ENCODE data around the gene PTGFRN. TPM values are rescaled to one million over a fixed set of nuclear protein-coding genes. Genes with fewer than 3 reads are reported as not detected.

Gene PTGFRN
- polyA plus RNA-seq, 2 donors: 25.9 to 37.2 TPM

GRCh38 chr1:116921937-116922336, 12.2 kb downstream of the PTGFRN start:
- Histone ChIP-seq H3K36me3 (ENCODE audit: control insufficient read depth in 2 of 2, insufficient read depth in 2 of 2, low read length in 1 of 2) (no peaks in the 10 kb centered on the region), H3K9me3 (ENCODE audit: control insufficient read depth in 2 of 2, insufficient read depth in 1 of 2, low read depth in 1 of 2, low read length in 1 of 2) (no peaks in the 10 kb centered on the region), H3K27me3 (ENCODE audit: control insufficient read depth in 1 of 2, insufficient read depth in 2 of 2, low read length in 2 of 2) (no peaks in the 10 kb centered on the region), H3K4me3 (ENCODE audit: low read depth in 1 of 2, low read length in 2 of 2) (no peak overlapping the region), H3K4me1 (ENCODE audit: control insufficient read depth in 2 of 2, insufficient read depth in 2 of 2, low read length in 1 of 2) (peaks cover 8 to 35% of the 10 kb centered on the region in 2 donors), H3K27ac (ENCODE audit: low read depth in 2 of 2, low read length in 1 of 2) (peak overlapping the region in 1 of 2 donors; percentile 9)
- WGBS, 2 donors: 79 to 88% methylated on average over 5 of the region's 5 CpGs

DNA sequence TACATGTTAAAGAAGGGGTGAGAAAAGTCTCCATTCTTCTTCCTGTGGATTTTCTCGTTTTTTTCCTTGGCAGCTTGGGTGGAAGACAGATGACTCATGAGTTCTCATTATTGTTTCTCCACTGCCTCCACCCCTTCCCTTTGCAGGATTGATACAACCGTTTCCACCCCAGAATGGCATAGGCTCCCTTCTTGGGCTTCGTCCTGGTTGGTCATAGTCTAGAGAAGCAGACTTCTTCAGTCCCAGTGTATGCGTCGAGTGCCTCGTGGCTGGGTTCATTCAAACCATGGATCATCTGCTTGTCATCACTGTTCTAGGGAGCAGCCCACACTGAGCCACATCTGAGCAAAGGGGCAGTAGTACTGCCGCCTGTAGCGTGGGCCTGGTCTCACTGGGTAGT, 13.7 kb downstream of the PTGFRN start:
- Histone ChIP-seq H3K4me1 (ENCODE audit: control insufficient read depth in 2 of 2, insufficient read depth in 2 of 2, low read length in 1 of 2) (peaks cover 8 to 28% of the 10 kb centered on the region in 2 donors), H3K36me3 (ENCODE audit: control insufficient read depth in 2 of 2, insufficient read depth in 2 of 2, low read length in 1 of 2) (no peaks in the 10 kb centered on the region), H3K27ac (ENCODE audit: low read depth in 2 of 2, low read length in 1 of 2) (peak overlapping the region; percentile 4 to 76), H3K9me3 (ENCODE audit: control insufficient read depth in 2 of 2, insufficient read depth in 1 of 2, low read depth in 1 of 2, low read length in 1 of 2) (no peaks in the 10 kb centered on the region), H3K27me3 (ENCODE audit: control insufficient read depth in 1 of 2, insufficient read depth in 2 of 2, low read length in 2 of 2) (no peaks in the 10 kb centered on the region), H3K4me3 (ENCODE audit: low read depth in 1 of 2, low read length in 2 of 2) (no peak overlapping the region)
- WGBS, 2 donors: 57 to 63% methylated on average over 8 of the region's 8 CpGs

GRCh38 chr1:116927049-116927798, 17.5 kb downstream of the PTGFRN start:
- no peaks in the 10 kb centered on the region for H3K36me3 ChIP-seq (ENCODE audit: control insufficient read depth in 2 of 2, insufficient read depth in 2 of 2, low read length in 1 of 2)
- no peaks in the 10 kb centered on the region for H3K27me3 ChIP-seq (ENCODE audit: control insufficient read depth in 1 of 2, insufficient read depth in 2 of 2, low read length in 2 of 2)
- H3K9me3 ChIP-seq (ENCODE audit: control insufficient read depth in 2 of 2, insufficient read depth in 1 of 2, low read depth in 1 of 2, low read length in 1 of 2): no peaks in the 10 kb centered on the region
- H3K27ac ChIP-seq (ENCODE audit: low read depth in 2 of 2, low read length in 1 of 2): no peak overlapping the region
- WGBS, 2 donors: 84 to 88% methylated on average over 6 of the region's 6 CpGs
- H3K4me3 ChIP-seq (ENCODE audit: low read depth in 1 of 2, low read length in 2 of 2): no peak overlapping the region
- peaks cover 3 to 17% of the 10 kb centered on the region in 2 donors for H3K4me1 ChIP-seq (ENCODE audit: control insufficient read depth in 2 of 2, insufficient read depth in 2 of 2, low read length in 1 of 2)

DNA sequence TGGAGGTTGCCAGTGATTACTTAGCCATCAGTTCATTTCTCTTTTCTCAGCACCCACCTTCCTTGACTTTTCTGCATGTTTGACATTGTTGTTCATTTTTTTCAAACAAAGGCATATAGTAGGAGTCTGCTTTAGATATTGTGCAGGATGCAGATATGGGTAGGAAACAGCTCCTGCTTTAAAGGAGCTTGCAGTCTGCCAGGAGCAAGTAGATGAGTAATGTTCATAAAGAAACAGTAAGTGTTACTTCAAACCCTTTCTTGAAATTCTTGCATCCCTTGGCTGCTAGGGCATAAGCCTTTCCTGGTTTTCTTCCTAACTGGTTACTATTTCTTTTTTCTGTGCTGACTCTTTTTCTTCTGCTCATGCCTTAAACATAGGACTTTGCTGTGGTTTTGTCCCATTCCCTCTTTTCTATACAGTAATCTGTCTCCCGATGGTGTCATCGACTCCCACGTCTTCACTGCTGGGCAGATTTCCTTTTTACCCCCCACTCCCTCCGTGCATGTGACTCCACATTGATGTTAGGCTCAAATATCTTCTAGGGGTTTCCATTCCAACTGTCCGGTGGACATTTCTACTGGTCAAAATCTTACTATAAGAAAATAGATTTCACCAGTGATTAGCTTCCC, 20.4 kb downstream of the PTGFRN start:
- 94% methylated on average over 5 of the region's 5 CpGs for WGBS, 2 donors
- Histone ChIP-seq H3K4me3 (ENCODE audit: low read depth in 1 of 2, low read length in 2 of 2) (no peak overlapping the region), H3K4me1 (ENCODE audit: control insufficient read depth in 2 of 2, insufficient read depth in 2 of 2, low read length in 1 of 2) (peaks cover 0 to 6% of the 10 kb centered on the region in 2 donors), H3K36me3 (ENCODE audit: control insufficient read depth in 2 of 2, insufficient read depth in 2 of 2, low read length in 1 of 2) (no peaks in the 10 kb centered on the region), H3K9me3 (ENCODE audit: control insufficient read depth in 2 of 2, insufficient read depth in 1 of 2, low read depth in 1 of 2, low read length in 1 of 2) (no peaks in the 10 kb centered on the region), H3K27ac (ENCODE audit: low read depth in 2 of 2, low read length in 1 of 2) (no peak overlapping the region), H3K27me3 (ENCODE audit: control insufficient read depth in 1 of 2, insufficient read depth in 2 of 2, low read length in 2 of 2) (no peaks in the 10 kb centered on the region)

- 77 to 81% methylated on average over 7 of the region's 7 CpGs for WGBS, 2 donors
- Histone ChIP-seq H3K36me3 (ENCODE audit: control insufficient read depth in 2 of 2, insufficient read depth in 2 of 2, low read length in 1 of 2) (no peaks in the 10 kb centered on the region), H3K27ac (ENCODE audit: low read depth in 2 of 2, low read length in 1 of 2) (no peak overlapping the region), H3K4me1 (ENCODE audit: control insufficient read depth in 2 of 2, insufficient read depth in 2 of 2, low read length in 1 of 2) (peaks cover 0 to 4% of the 10 kb centered on the region in 2 donors), H3K27me3 (ENCODE audit: control insufficient read depth in 1 of 2, insufficient read depth in 2 of 2, low read length in 2 of 2) (no peaks in the 10 kb centered on the region), H3K4me3 (ENCODE audit: low read depth in 1 of 2, low read length in 2 of 2) (no peak overlapping the region), H3K9me3 (ENCODE audit: control insufficient read depth in 2 of 2, insufficient read depth in 1 of 2, low read depth in 1 of 2, low read length in 1 of 2) (no peaks in the 10 kb centered on the region)
Measured at GRCh38 chr1:116931016-116931918, 21.6 kb downstream of the PTGFRN start.

- WGBS, 2 donors: 86 to 87% methylated on average over 3 of the region's 3 CpGs
- no peak overlapping the region for H3K27ac ChIP-seq (ENCODE audit: low read depth in 2 of 2, low read length in 1 of 2)
- H3K36me3 ChIP-seq (ENCODE audit: control insufficient read depth in 2 of 2, insufficient read depth in 2 of 2, low read length in 1 of 2): no peaks in the 10 kb centered on the region
- no peaks in the 10 kb centered on the region for H3K27me3 ChIP-seq (ENCODE audit: control insufficient read depth in 1 of 2, insufficient read depth in 2 of 2, low read length in 2 of 2)
- H3K4me3 ChIP-seq (ENCODE audit: low read depth in 1 of 2, low read length in 2 of 2): no peak overlapping the region
- no peaks in the 10 kb centered on the region for H3K9me3 ChIP-seq (ENCODE audit: control insufficient read depth in 2 of 2, insufficient read depth in 1 of 2, low read depth in 1 of 2, low read length in 1 of 2)
- H3K4me1 ChIP-seq (ENCODE audit: control insufficient read depth in 2 of 2, insufficient read depth in 2 of 2, low read length in 1 of 2): peaks cover under 1 to 2% of the 10 kb centered on the region in 2 donors
Measured at GRCh38 chr1:116933606-116934515, 24.1 kb downstream of the PTGFRN start.

GRCh38 chr1:116934586-116935207, 25.0 kb downstream of the PTGFRN start:
- Histone ChIP-seq H3K4me1 (ENCODE audit: control insufficient read depth in 2 of 2, insufficient read depth in 2 of 2, low read length in 1 of 2) (peaks cover 2% of the 10 kb centered on the region in 2 donors), H3K4me3 (ENCODE audit: low read depth in 1 of 2, low read length in 2 of 2) (no peak overlapping the region), H3K27ac (ENCODE audit: low read depth in 2 of 2, low read length in 1 of 2) (no peak overlapping the region), H3K27me3 (ENCODE audit: control insufficient read depth in 1 of 2, insufficient read depth in 2 of 2, low read length in 2 of 2) (no peaks in the 10 kb centered on the region), H3K36me3 (ENCODE audit: control insufficient read depth in 2 of 2, insufficient read depth in 2 of 2, low read length in 1 of 2) (no peaks in the 10 kb centered on the region), H3K9me3 (ENCODE audit: control insufficient read depth in 2 of 2, insufficient read depth in 1 of 2, low read depth in 1 of 2, low read length in 1 of 2) (no peaks in the 10 kb centered on the region)
- WGBS, 2 donors: 56 to 75% methylated on average over 3 of the region's 3 CpGs

GRCh38 chr1:116938216-116938615, 28.5 kb downstream of the PTGFRN start:
- Histone ChIP-seq H3K9me3 (ENCODE audit: control insufficient read depth in 2 of 2, insufficient read depth in 1 of 2, low read depth in 1 of 2, low read length in 1 of 2) (no peaks in the 10 kb centered on the region), H3K36me3 (ENCODE audit: control insufficient read depth in 2 of 2, insufficient read depth in 2 of 2, low read length in 1 of 2) (peaks cover 0 to 2% of the 10 kb centered on the region in 2 donors), H3K27ac (ENCODE audit: low read depth in 2 of 2, low read length in 1 of 2) (no peak overlapping the region), H3K27me3 (ENCODE audit: control insufficient read depth in 1 of 2, insufficient read depth in 2 of 2, low read length in 2 of 2) (no peaks in the 10 kb centered on the region), H3K4me1 (ENCODE audit: control insufficient read depth in 2 of 2, insufficient read depth in 2 of 2, low read length in 1 of 2) (peaks cover 2 to 4% of the 10 kb centered on the region in 2 donors), H3K4me3 (ENCODE audit: low read depth in 1 of 2, low read length in 2 of 2) (no peak overlapping the region)
- 96 to 97% methylated on average over 11 of the region's 11 CpGs for WGBS, 2 donors
